GM18499 (cell line): ENCODE data around the gene NF2.

Experiments
- ATAC-seq: cut with Tn5 transposase; IDR thresholded peaks from one replicate; pipeline ENCODE4 v1.9.1; 2021; ENCODE audit warnings: moderate number of reproducible peaks; ENCODE audit not compliant: insufficient read depth, unreplicated experiment

NF2 gene

GRCh38 chr22:29697853-29698598 is 94.6 kb downstream of the NF2 start:
- no peak for ATAC-seq

- ATAC-seq: no peak
These were observed 96.9 kb downstream of the NF2 start for GRCh38 chr22:29700206-29700899.

GRCh38 chr22:29700900-29701154 is 97.4 kb downstream of the NF2 start:
- ATAC-seq: no peak

- no peak for ATAC-seq
These were observed 97.9 kb downstream of the NF2 start for GRCh38 chr22:29701155-29701999.

GRCh38 chr22:29702000-29702930 is 98.8 kb downstream of the NF2 start:
- no peak for ATAC-seq

- no peak for ATAC-seq
These were observed 99.6 kb downstream of the NF2 start for GRCh38 chr22:29702931-29703501.

GRCh38 chr22:29703569-29704195 is 100.2 kb downstream of the NF2 start:
- no peak for ATAC-seq

GRCh38 chr22:29704528-29705285 is 101.3 kb downstream of the NF2 start:
- ATAC-seq: no peak

- no peak for ATAC-seq
These were observed 102.2 kb downstream of the NF2 start for GRCh38 chr22:29705651-29706050.

- no peak for ATAC-seq
These were observed 103.1 kb downstream of the NF2 start for GRCh38 chr22:29706486-29706885.

- no peak for ATAC-seq
These were observed 103.6 kb downstream of the NF2 start for GRCh38 chr22:29707010-29707409.

GRCh38 chr22:29707471-29707870 is 104.0 kb downstream of the NF2 start:
- no peak for ATAC-seq

GRCh38 chr22:29710193-29710592 is 106.8 kb downstream of the NF2 start:
- ATAC-seq: no peak

GRCh38 chr22:29710922-29711593 is 107.6 kb downstream of the NF2 start:
- ATAC-seq: no peak

GRCh38 chr22:29712119-29712518 is 108.7 kb downstream of the NF2 start:
- ATAC-seq: no peak

- no peak for ATAC-seq
These were observed 109.8 kb downstream of the NF2 start for GRCh38 chr22:29713156-29713727.

- ATAC-seq: no peak
These were observed 111.8 kb downstream of the NF2 start for GRCh38 chr22:29715240-29715639.

- no peak for ATAC-seq
These were observed 112.3 kb downstream of the NF2 start for GRCh38 chr22:29715705-29716104.
